Mesenchymal stem cell (in vitro differentiated cells and primary cell): ENCODE results near the gene C12orf76.
A peak's percentile ranks its signal among the peaks of the same experiment; 100 is the strongest.

Experiments
- DNase-seq: peaks from one replicate; pipeline ENCODE4 v3.0.0-alpha.2; 2013
- H2AFZ ChIP-seq: one replicate; pipeline ENCODE4 v1.6.1; 2013; ENCODE audit warnings: low read depth, mild to moderate bottlenecking, control low read depth, inconsistent platforms, low read length, moderate library complexity
- H2AK5ac ChIP-seq: 2 replicates; pipeline ENCODE4 v1.6.1; 2013; ENCODE audit warnings: low read length, moderate library complexity, mild to moderate bottlenecking, inconsistent platforms; ENCODE audit not compliant: severe bottlenecking
- H2BK120ac ChIP-seq: one replicate; pipeline ENCODE4 v1.6.1; 2013; ENCODE audit warnings: low read depth, mild to moderate bottlenecking, inconsistent platforms, low read length, moderate library complexity
- H2BK12ac ChIP-seq, 2 experiments: one replicate each; pipeline ENCODE4 v1.6.1; 2013; ENCODE audit warnings: inconsistent platforms in 2 of 2, low read length in 2 of 2, mild to moderate bottlenecking in 2 of 2, moderate library complexity in 2 of 2, control low read depth in 1 of 2
- H2BK15ac ChIP-seq: one replicate; pipeline ENCODE4 v1.6.1; 2013; ENCODE audit warnings: mild to moderate bottlenecking, low read depth, inconsistent platforms; ENCODE audit not compliant: poor library complexity, severe bottlenecking
- H2BK5ac ChIP-seq: 2 replicates; pipeline ENCODE4 v1.6.1; 2013; ENCODE audit warnings: low read depth, mild to moderate bottlenecking, low read length, control low read depth, inconsistent platforms; ENCODE audit not compliant: poor library complexity, severe bottlenecking
- H3K14ac ChIP-seq, 2 experiments: one replicate each; pipeline ENCODE4 v1.6.1; 2013; ENCODE audit warnings: inconsistent platforms in 2 of 2, low read length in 2 of 2, control low read depth in 1 of 2, mild to moderate bottlenecking in 1 of 2, moderate library complexity in 1 of 2
- H3K18ac ChIP-seq, 2 experiments: one replicate each; pipeline ENCODE4 v1.6.1; 2013; ENCODE audit warnings: inconsistent platforms in 2 of 2, low read length in 2 of 2, control low read depth in 1 of 2, low read depth in 1 of 2, mild to moderate bottlenecking in 1 of 2
- H3K23ac ChIP-seq, 2 experiments: one replicate each; pipeline ENCODE4 v1.6.1; 2013; ENCODE audit warnings: inconsistent platforms in 2 of 2, low read length in 2 of 2, mild to moderate bottlenecking in 2 of 2, moderate library complexity in 2 of 2, control low read depth in 1 of 2
- H3K27ac ChIP-seq: 2 replicates; pipeline ENCODE4 v1.5.1; 2013; ENCODE audit warnings: mild to moderate bottlenecking, moderate library complexity, low read length, control low read depth, inconsistent platforms; ENCODE audit not compliant: poor library complexity, severe bottlenecking
- H3K27me3 ChIP-seq, 2 experiments: 2 replicates each; pipeline versions ENCODE4 v1.6.1 to v1.7.0; 2013; ENCODE audit warnings: low read length in 2 of 2, mild to moderate bottlenecking in 2 of 2, moderate library complexity in 2 of 2, control low read depth in 1 of 2, inconsistent platforms in 1 of 2; ENCODE audit not compliant: control insufficient read depth in 1 of 2, insufficient read depth in 1 of 2
- H3K36me3 ChIP-seq, 2 experiments: 2 replicates each; pipeline versions ENCODE4 v1.6.1 to v1.7.0; 2013; ENCODE audit warnings: low read length in 2 of 2, control low read depth in 1 of 2, inconsistent platforms in 1 of 2, low read depth in 1 of 2, mild to moderate bottlenecking in 1 of 2; ENCODE audit not compliant: insufficient read depth in 2 of 2, control insufficient read depth in 1 of 2
- H3K4ac ChIP-seq, 2 experiments: one replicate each; pipeline ENCODE4 v1.6.1; 2013; ENCODE audit warnings: inconsistent platforms in 2 of 2, low read length in 2 of 2, mild to moderate bottlenecking in 2 of 2, moderate library complexity in 2 of 2, control low read depth in 1 of 2, low read depth in 1 of 2
- H3K4me1 ChIP-seq: 2 replicates; pipeline ENCODE4 v1.6.1; 2013; ENCODE audit warnings: low read depth, low read length, control low read depth; ENCODE audit not compliant: control insufficient read depth, insufficient read depth
- H3K4me2 ChIP-seq: 2 replicates; pipeline ENCODE4 v1.6.1; 2013; ENCODE audit warnings: low read length, mild to moderate bottlenecking, inconsistent platforms; ENCODE audit not compliant: poor library complexity, severe bottlenecking
- H3K4me3 ChIP-seq, 2 experiments: 2 replicates each; pipeline versions ENCODE4 v1.5.1 to v1.7.0; 2013; ENCODE audit warnings: low read length in 2 of 2, mild to moderate bottlenecking in 2 of 2, control low read depth in 1 of 2, low read depth in 1 of 2; ENCODE audit not compliant: insufficient read depth in 1 of 2
- H3K79me1 ChIP-seq: replicated peaks from 2 replicates; pipeline ENCODE4 v1.6.1; 2013; ENCODE audit warnings: mild to moderate bottlenecking, control low read depth, low read length, inconsistent platforms; ENCODE audit not compliant: poor library complexity, severe bottlenecking
- H3K9ac ChIP-seq: 2 replicates; pipeline ENCODE4 v1.7.0; 2013; ENCODE audit warnings: mild to moderate bottlenecking, low read length, moderate library complexity
- H3K9me3 ChIP-seq: 2 replicates; pipeline ENCODE4 v1.7.0; 2013; ENCODE audit warnings: mild to moderate bottlenecking, low read length; ENCODE audit not compliant: control insufficient read depth
- H4K8ac ChIP-seq: one replicate; pipeline ENCODE4 v1.6.1; 2013; ENCODE audit warnings: inconsistent platforms, mild to moderate bottlenecking, low read length, moderate library complexity
- H4K91ac ChIP-seq: one replicate; pipeline ENCODE4 v1.6.1; 2013; ENCODE audit warnings: mild to moderate bottlenecking, low read length, inconsistent platforms
- WGBS: methylation state at CpG from one replicate; pipeline ENCODE4 v1.1.7; 2013; ENCODE audit warnings: mixed read lengths; 5-methylcytosine and 5-hydroxymethylcytosine counted together

C12orf76 gene

DNA sequence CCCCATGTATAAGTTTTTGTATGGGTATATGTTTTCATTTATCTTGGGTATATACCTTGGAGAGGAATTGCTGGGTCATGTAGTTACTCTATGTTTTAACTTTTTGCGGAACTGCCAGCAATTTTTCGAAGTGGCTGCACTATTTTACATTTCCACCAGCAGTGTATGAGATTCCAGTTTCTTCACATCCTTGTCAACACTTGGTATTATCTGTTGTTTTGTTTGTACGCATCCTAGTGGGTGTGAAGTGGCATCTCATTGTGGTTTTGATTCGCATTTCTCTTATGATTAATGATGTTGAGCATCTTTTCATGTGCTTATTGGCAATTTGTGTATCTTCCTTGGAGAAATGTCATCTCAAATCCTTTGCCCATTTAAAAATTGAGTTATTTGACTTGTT is 42.2 kb downstream of the C12orf76 start:
- 95% methylated on average over 2 of the region's 4 CpGs for WGBS
- Histone ChIP-seq H3K79me1 (peaks cover 23% of the 10 kb centered on the region), H2AFZ (no peak overlapping the region), H3K4me2 (no peak overlapping the region), H3K4me3 (no peak overlapping the region), H3K14ac (no peak overlapping the region), H3K4me1 (peaks cover 3% of the 10 kb centered on the region), H3K4ac (no peak overlapping the region), H3K36me3 (peaks cover 3 to 7% of the 10 kb centered on the region in 2 experiments), H2AK5ac (no peak overlapping the region), H3K9me3 (no peaks in the 10 kb centered on the region), H2BK15ac (no peak overlapping the region), H3K23ac (no peak overlapping the region), H3K27ac (no peak overlapping the region), H2BK12ac (no peak overlapping the region), H2BK5ac (no peak overlapping the region), H4K91ac (no peak overlapping the region), H4K8ac (no peak overlapping the region), H3K9ac (no peak overlapping the region), H3K18ac (no peak overlapping the region), H2BK120ac (no peak overlapping the region), H3K27me3 (no peaks in the 10 kb centered on the region)
- DNase-seq = no peak

DNA sequence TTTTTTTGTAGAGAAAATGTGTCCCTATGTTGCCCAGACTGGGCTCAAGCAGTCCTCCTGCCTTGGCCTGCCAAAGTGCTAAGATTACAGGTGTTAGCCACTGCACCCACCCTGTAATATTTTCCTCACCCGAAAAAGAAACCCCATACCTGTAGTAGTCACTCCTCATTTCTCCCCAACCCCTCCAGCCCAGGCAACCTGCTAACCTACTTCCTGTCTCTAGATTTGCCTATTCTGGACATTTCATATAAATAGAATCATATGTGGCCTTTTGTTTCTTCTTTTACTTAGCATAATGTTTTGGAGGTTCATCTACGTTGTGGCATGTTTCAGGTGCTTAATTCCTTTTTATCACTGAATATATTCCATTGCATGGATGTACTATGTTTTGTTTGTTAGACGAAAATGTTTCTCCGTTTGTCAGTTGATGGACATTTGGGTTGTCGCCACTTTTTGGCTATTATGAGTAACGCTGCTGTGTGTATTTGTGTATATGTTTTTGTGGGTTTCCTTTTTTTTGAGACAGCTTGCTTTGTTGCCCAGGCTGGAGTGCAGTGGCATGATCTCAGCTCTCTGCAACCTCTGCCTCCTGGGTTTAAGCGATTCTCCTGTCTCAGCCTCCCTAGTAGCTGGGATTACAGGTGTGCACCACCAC is 42.9 kb downstream of the C12orf76 start:
- Histone ChIP-seq H3K36me3 (peaks cover 3 to 7% of the 10 kb centered on the region in 2 experiments), H3K4me3 (no peak overlapping the region), H2BK15ac (no peak overlapping the region), H2AK5ac (no peak overlapping the region), H3K14ac (no peak overlapping the region), H2BK12ac (no peak overlapping the region), H3K4me1 (peaks cover 4% of the 10 kb centered on the region), H3K9me3 (no peaks in the 10 kb centered on the region), H4K8ac (no peak overlapping the region), H3K9ac (no peak overlapping the region), H2BK5ac (no peak overlapping the region), H3K23ac (no peak overlapping the region), H2BK120ac (no peak overlapping the region), H3K79me1 (peaks cover 21% of the 10 kb centered on the region), H4K91ac (no peak overlapping the region), H3K4me2 (no peak overlapping the region), H3K27me3 (no peaks in the 10 kb centered on the region), H3K27ac (no peak overlapping the region), H3K18ac (no peak overlapping the region), H3K4ac (no peak overlapping the region), H2AFZ (no peak overlapping the region)
- 97% methylated on average over 7 of the region's 7 CpGs for WGBS
- DNase-seq = no peak

DNA sequence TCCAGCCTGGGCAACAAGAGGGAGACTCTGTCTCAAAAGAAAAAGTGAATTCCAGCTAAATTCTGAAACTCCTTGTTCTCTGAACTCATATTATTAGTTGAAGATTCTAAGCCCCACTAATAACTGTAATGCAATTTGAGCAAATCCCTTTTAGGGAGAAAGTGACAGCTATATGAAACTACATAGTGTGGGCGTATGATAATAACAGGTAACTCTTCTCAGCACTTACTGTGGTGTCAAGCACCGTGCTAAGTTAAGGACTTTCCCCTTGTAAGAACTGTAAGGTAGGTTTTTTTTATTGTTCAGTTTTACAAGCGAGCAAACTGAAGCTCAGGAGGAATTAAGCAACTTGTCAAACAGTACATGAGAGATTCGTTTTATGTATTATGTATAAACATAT is 43.7 kb downstream of the C12orf76 start:
- WGBS = 98% methylated on average over 2 of the region's 4 CpGs

DNA sequence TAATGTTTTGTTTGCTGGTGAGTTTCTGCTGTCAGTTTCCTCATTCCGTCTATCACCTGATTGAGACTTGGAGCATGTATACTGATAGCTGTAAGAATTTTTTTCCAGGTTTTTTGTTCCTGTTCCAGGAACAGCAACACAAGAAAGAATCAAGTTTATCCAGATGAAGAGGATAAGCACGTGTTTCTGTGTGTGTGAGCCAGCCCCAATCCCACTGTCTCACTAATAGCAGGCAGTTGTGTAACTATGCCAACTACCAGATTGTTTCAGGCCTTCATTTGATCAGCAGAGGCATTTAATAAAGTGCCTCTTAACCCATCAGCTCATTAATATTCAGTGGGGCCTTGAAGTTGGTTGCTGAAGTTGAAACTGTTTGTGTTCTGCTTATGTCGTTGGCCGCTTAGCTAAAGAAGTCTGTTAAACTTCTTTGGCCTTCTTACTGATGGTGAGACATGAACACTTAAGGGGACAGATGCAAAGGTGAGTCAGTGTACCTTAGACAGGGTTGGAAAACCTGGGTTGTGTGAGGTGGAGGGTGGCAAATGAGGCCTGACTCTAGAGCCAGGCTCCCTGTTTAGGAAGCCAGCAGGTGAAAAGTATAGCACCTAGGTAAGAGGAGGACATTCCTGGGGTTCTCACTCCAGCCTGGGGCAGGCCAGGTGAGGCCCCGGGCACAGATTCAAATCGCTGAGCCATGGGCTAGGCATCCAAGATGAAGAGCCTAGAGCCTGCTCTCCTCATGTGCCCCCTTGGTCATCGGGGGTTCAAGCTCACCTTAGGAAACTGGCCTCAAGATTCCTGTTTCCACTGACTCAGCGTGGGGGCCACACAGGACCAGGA is 45.4 kb downstream of the C12orf76 start:
- no peak overlapping the region for H3K4me2 ChIP-seq
- no peak overlapping the region for H3K27ac ChIP-seq
- no peak overlapping the region for H3K4me3 ChIP-seq
- no peak overlapping the region for H4K91ac ChIP-seq
- H3K4ac ChIP-seq = no peak overlapping the region
- peaks cover 28% of the 10 kb centered on the region for H3K79me1 ChIP-seq
- H3K36me3 ChIP-seq = peaks cover 3 to 7% of the 10 kb centered on the region in 2 experiments
- H3K18ac ChIP-seq = no peak overlapping the region
- no peak overlapping the region for H2AFZ ChIP-seq
- H2BK15ac ChIP-seq = no peak overlapping the region
- no peak overlapping the region for H3K14ac ChIP-seq
- no peak overlapping the region for H2BK5ac ChIP-seq
- no peak overlapping the region for H4K8ac ChIP-seq
- H3K27me3 ChIP-seq = no peaks in the 10 kb centered on the region
- H2BK120ac ChIP-seq = no peak overlapping the region
- H2BK12ac ChIP-seq = no peak overlapping the region
- peaks cover 8% of the 10 kb centered on the region for H3K4me1 ChIP-seq
- H2AK5ac ChIP-seq = no peak overlapping the region
- H3K9me3 ChIP-seq = no peaks in the 10 kb centered on the region
- peak overlapping the region; percentile 85 for H3K9ac ChIP-seq
- 96% methylated on average over 8 of the region's 8 CpGs for WGBS
- H3K23ac ChIP-seq = no peak overlapping the region
- DNase-seq = no peak

More for the DNA sequence above, 43.7 kb downstream of the C12orf76 start:
- no peak overlapping the region for H3K18ac ChIP-seq
- H2AFZ ChIP-seq = no peak overlapping the region
- no peak overlapping the region for H3K27ac ChIP-seq
- H2BK120ac ChIP-seq = no peak overlapping the region
- H3K79me1 ChIP-seq = peaks cover 26% of the 10 kb centered on the region
- H2AK5ac ChIP-seq = no peak overlapping the region
- DNase-seq = no peak
- H2BK12ac ChIP-seq = no peak overlapping the region
- no peak overlapping the region for H3K9ac ChIP-seq
- H3K4me1 ChIP-seq = peaks cover 6% of the 10 kb centered on the region
- no peak overlapping the region for H4K91ac ChIP-seq
- H3K9me3 ChIP-seq = no peaks in the 10 kb centered on the region
- H3K14ac ChIP-seq = no peak overlapping the region
- H3K4me3 ChIP-seq = no peak overlapping the region
- peaks cover 3 to 7% of the 10 kb centered on the region in 2 experiments for H3K36me3 ChIP-seq
- no peak overlapping the region for H3K4me2 ChIP-seq
- H3K4ac ChIP-seq = no peak overlapping the region
- no peak overlapping the region for H2BK5ac ChIP-seq
- H4K8ac ChIP-seq = no peak overlapping the region
- no peak overlapping the region for H3K23ac ChIP-seq
- no peaks in the 10 kb centered on the region for H3K27me3 ChIP-seq
- H2BK15ac ChIP-seq = no peak overlapping the region
